CD4-positive, alpha-beta T cell (primary cell): Measurements from ENCODE around the gene DPPA5. TPM values are rescaled to one million over a fixed set of nuclear protein-coding genes. Genes with fewer than 3 reads are reported as not detected.
"Not testable (repeated sequence)": the region's sequence is repeated elsewhere in the genome, so short reads cannot be mapped to it uniquely, and the experiment has no call there.

ENCODE experiments used
- ATAC-seq: fragments of 200-7000 bp; cut with Tn5 transposase; one replicate; pipeline ENCODE4 v1.10.0; 2022; ENCODE audit warnings: mild to moderate bottlenecking; ENCODE audit not compliant: poor library complexity
- CTCF ChIA-PET: fragments of 350-600 bp; sonication (Branson Sonifier 250); formaldehyde crosslinking; loops from one replicate; lab custom pipeline; 2021; ENCODE audit warnings: antibody characterized with exemption, inconsistent platforms; lab: Charles Lee
- POLR2A ChIA-PET: fragments of 350-600 bp; sonication (Branson Sonifier 250); formaldehyde crosslinking; loops from one replicate; lab custom pipeline; 2021; ENCODE audit warnings: antibody characterized with exemption, inconsistent platforms; lab: Charles Lee
- DNase-seq, 14 experiments: peaks; one replicate each; pipeline ENCODE4 v3.0.0-alpha.2; 2013 to 2020; ENCODE audit warnings: mixed read lengths in 2 of 14
- H3K27ac ChIP-seq, 2 donors: one replicate each; pipeline versions ENCODE4 v1.5.1 to v1.7.0; 2013; ENCODE audit warnings: low read length in 2 of 2, low read depth in 1 of 2, mild to moderate bottlenecking in 1 of 2
- H3K27me3 ChIP-seq, 2 experiments: 1 replicate in 1 of 2; 2 replicates in 1 of 2; pipeline versions ENCODE4 v1.6.1 to v1.7.0; 2013; ENCODE audit warnings: low read length in 2 of 2, control low read depth in 1 of 2, mild to moderate bottlenecking in 1 of 2, moderate library complexity in 1 of 2; ENCODE audit not compliant: insufficient read depth in 2 of 2, control insufficient read depth in 1 of 2
- H3K36me3 ChIP-seq: one replicate; pipeline ENCODE4 v1.6.1; 2013; ENCODE audit warnings: low read length, control low read depth; ENCODE audit not compliant: insufficient read depth
- H3K4me1 ChIP-seq: one replicate; pipeline ENCODE4 v1.6.1; 2013; ENCODE audit warnings: low read length, control low read depth; ENCODE audit not compliant: insufficient read depth
- H3K4me3 ChIP-seq: one replicate; pipeline ENCODE4 v1.5.1; 2013; ENCODE audit warnings: mild to moderate bottlenecking, low read length, moderate library complexity
- H3K9me3 ChIP-seq, 2 experiments: 1 replicate in 1 of 2; 2 replicates in 1 of 2; pipeline versions ENCODE4 v1.6.1 to v1.7.0; 2013; ENCODE audit warnings: low read length in 2 of 2, mild to moderate bottlenecking in 2 of 2, control low read depth in 1 of 2, moderate library complexity in 1 of 2; ENCODE audit not compliant: control insufficient read depth in 1 of 2, insufficient read depth in 1 of 2
- H3K27ac Mint-ChIP-seq: one replicate; pipeline ENCODE4 v1.8.0; 2020; ENCODE audit warnings: mixed read lengths
- H3K27me3 Mint-ChIP-seq: one replicate; pipeline ENCODE4 v1.8.0; 2021; ENCODE audit warnings: mixed read lengths
- H3K36me3 Mint-ChIP-seq: one replicate; pipeline ENCODE4 v1.8.0; 2021; ENCODE audit warnings: low read depth, mixed read lengths
- H3K4me1 Mint-ChIP-seq: one replicate; pipeline ENCODE4 v1.8.0; 2021; ENCODE audit warnings: low read depth, mixed read lengths
- H3K4me3 Mint-ChIP-seq: one replicate; pipeline ENCODE4 v1.8.0; 2020; ENCODE audit warnings: mild to moderate bottlenecking, mixed read lengths
- H3K9me3 Mint-ChIP-seq: one replicate; pipeline ENCODE4 v1.8.0; 2020; ENCODE audit warnings: mixed read lengths
- CTCF ChIP-seq: fragments of 200-600 bp; IDR thresholded peaks from one replicate; pipeline ENCODE4 v1.8.0; 2022; ENCODE audit warnings: antibody characterized with exemption, mild to moderate bottlenecking
- intact Hi-C, 2 experiments: fragments of 100-400 bp; cut with DNase I in 1 of 2; cut with micrococcal nuclease in 1 of 2; formaldehyde crosslinking; loops; one replicate each; pipeline versions ENCODE4 v1.15.1 to v1.9.0; 2023 to 2025; cut with DNase I, micrococcal nuclease
- total RNA-seq, 174 experiments: library from RNA in 2 of 174; stranded (reverse) in 2 of 174; gene quantifications; one replicate each; pipeline ENCODE4 v1.2.3 and lab custom pipeline; 2021 to 2026

DPPA5 gene
- total RNA-seq, 2 experiments from 2014 or later, result not detected

GRCh38 chr6:73314577-73315492 lies 39.2 kb downstream of the DPPA5 start:
- Mint-ChIP-seq H3K36me3 (peaks cover 4% of the 10 kb centered on the region), H3K4me3 (no peak overlapping the region), H3K27ac (no peak overlapping the region), H3K4me1 (peaks cover 7% of the 10 kb centered on the region), H3K27me3 (peaks cover 73% of the 10 kb centered on the region), H3K9me3 (peaks cover 6% of the 10 kb centered on the region)
- Histone ChIP-seq H3K4me3 (peak overlapping the region; percentile 30), H3K36me3 (no peaks in the 10 kb centered on the region), H3K9me3 (peaks cover 0 to 17% of the 10 kb centered on the region in 2 experiments), H3K4me1 (peaks cover 12% of the 10 kb centered on the region), H3K27ac (no peak overlapping the region), H3K27me3 (peaks cover 24 to 26% of the 10 kb centered on the region in 2 experiments)
- ATAC-seq (no peak), DNase-seq (no peak)
- TF ChIP-seq CTCF, result no peak
- intact Hi-C loops, result no loop called here
- POLR2A ChIA-PET, result no interaction called here
- CTCF ChIA-PET, result no interaction called here

GRCh38 chr6:73310503-73310845 lies 43.6 kb downstream of the DPPA5 start:
- H3K36me3 ChIP-seq, ATAC-seq, intact Hi-C loops, CTCF ChIA-PET, H3K9me3 ChIP-seq, POLR2A ChIA-PET, H3K36me3 Mint-ChIP-seq, H3K9me3 Mint-ChIP-seq, DNase-seq: not testable (repeated sequence)
- Histone ChIP-seq H3K27ac (peak overlapping the region in 1 of 2 donors; percentile 33), H3K4me1 (peaks cover 26% of the 10 kb centered on the region), H3K27me3 (peaks cover 10 to 13% of the 10 kb centered on the region in 2 experiments), H3K4me3 (peak overlapping the region; percentile 90)
- peak overlapping the region; percentile 95 for H3K4me3 Mint-ChIP-seq
- peaks cover 56% of the 10 kb centered on the region for H3K27me3 Mint-ChIP-seq
- H3K27ac Mint-ChIP-seq, result peak overlapping the region; percentile 64
- peaks cover 15% of the 10 kb centered on the region for H3K4me1 Mint-ChIP-seq

- Histone ChIP-seq H3K4me3 (peak overlapping the region; percentile 90), H3K9me3 (peaks cover 0 to 6% of the 10 kb centered on the region in 2 experiments), H3K4me1 (peaks cover 22% of the 10 kb centered on the region), H3K27me3 (peaks cover 5 to 8% of the 10 kb centered on the region in 2 experiments), H3K27ac (peak overlapping the region in 1 of 2 donors; percentile 33), H3K36me3 (no peaks in the 10 kb centered on the region)
- peaks cover 51% of the 10 kb centered on the region for H3K27me3 Mint-ChIP-seq
- H3K27ac Mint-ChIP-seq, result peak overlapping the region; percentile 64
- CTCF ChIA-PET, result no interaction called here
- peak overlapping the region; percentile 95 for H3K4me3 Mint-ChIP-seq
- H3K36me3 Mint-ChIP-seq, result peaks cover 6% of the 10 kb centered on the region
- intact Hi-C loops, result no loop called here
- peaks cover 15% of the 10 kb centered on the region for H3K4me1 Mint-ChIP-seq
- H3K9me3 Mint-ChIP-seq, result no peaks in the 10 kb centered on the region
- ATAC-seq (peak; percentile 77), DNase-seq (peak in 12 of 14 experiments; percentile 3 to 66 (median 29))
- TF ChIP-seq CTCF, result peak; percentile 43
- POLR2A ChIA-PET, result no interaction called here
Measured at GRCh38 chr6:73309785-73310502, 44.1 kb downstream of the DPPA5 start.
